GM10266 (cell line): ENCODE results near the gene PRRC2B.

Source experiments
- DNase-seq: peaks from one replicate; pipeline ENCODE4 v3.0.0; 2012; ENCODE audit errors: extremely low spot score
- TF ChIP-seq, protein P1 (sequence below): IDR thresholded peaks from 2 replicates; pipeline ENCODE4 v1.5.1; 2012; ENCODE audit warnings: mild to moderate bottlenecking, low read depth; ENCODE audit not compliant: control insufficient read depth, insufficient read depth; ENCODE audit errors: missing control alignments

The PRRC2B gene

DNA sequence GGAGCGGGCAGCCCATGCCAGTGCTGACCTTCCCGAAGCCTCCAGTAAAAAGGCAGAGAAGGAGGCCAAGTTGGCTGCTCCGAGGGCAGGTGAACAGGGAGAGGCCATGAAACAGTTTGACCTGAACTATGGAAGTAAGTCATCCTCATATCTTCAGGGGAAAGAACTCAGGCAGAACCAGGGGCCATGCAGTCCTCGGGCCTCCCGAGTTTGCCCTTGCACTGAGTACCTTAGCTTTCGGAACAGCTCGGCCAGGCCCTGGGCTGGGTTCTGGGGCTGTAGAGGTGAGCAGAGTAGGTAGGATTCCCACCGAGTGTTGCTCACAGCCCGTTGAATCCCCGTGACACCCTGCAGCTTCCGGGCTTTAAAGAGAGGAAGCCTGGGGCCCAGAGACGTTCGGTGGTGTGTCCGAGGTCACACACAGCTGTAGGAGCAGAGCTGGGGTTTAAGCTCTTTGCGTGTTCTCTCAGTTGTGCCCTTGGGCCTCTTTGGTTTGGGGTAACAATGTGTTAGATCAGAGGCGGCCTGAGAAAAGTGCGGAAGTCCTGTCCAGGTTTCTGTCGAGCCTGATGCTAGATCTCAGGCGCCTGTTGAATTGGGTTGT is 84.0 kb downstream of the PRRC2B start:
- TF ChIP-seq, protein P1, sequence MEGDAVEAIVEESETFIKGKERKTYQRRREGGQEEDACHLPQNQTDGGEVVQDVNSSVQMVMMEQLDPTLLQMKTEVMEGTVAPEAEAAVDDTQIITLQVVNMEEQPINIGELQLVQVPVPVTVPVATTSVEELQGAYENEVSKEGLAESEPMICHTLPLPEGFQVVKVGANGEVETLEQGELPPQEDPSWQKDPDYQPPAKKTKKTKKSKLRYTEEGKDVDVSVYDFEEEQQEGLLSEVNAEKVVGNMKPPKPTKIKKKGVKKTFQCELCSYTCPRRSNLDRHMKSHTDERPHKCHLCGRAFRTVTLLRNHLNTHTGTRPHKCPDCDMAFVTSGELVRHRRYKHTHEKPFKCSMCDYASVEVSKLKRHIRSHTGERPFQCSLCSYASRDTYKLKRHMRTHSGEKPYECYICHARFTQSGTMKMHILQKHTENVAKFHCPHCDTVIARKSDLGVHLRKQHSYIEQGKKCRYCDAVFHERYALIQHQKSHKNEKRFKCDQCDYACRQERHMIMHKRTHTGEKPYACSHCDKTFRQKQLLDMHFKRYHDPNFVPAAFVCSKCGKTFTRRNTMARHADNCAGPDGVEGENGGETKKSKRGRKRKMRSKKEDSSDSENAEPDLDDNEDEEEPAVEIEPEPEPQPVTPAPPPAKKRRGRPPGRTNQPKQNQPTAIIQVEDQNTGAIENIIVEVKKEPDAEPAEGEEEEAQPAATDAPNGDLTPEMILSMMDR, result no peak
- DNase-seq, result no peak

DNA sequence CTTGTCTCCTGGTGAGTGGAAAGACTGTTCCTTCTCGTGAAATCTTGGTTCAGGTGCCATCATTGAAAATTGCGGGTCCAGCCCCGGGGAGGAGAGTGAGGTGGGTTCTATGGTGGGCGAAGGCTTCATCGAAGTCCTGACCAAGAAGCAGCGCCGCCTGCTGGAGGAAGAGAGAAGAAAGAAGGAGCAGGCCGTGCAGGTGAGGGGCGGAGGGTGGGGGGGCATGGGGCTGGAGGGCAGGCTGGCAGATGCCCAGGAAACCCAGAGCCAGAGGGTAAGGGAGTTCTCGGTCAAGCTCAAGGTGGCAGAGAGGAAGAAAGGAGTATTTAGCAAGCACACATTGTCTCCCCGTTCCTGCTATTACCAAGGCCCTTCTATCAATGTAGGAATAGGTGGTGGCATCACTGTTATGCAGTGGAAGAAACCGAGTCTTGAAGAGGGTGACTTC is 84.6 kb downstream of the PRRC2B start:
- TF ChIP-seq, protein P1, result peak; percentile 60
- DNase-seq, result peak; percentile 48

DNA sequence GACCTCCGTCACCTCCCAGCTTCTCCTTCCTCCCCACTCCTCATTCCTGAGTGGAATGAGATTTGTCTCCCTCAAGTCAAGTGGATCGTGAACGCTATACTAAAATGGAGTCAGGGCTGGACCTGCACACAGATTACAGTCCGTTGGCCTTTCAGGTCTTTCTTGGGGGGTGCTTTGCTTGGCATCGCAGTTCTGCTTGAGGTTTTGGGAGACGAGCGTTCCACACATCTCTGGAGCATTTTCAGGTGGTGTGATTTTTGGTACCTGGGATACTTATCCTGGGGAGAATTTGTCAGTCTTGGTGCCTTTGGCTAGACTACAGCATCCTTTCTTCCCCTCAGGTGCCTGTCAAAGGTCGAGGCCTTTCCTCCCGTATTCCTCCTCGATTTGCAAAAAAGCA is 85.0 kb downstream of the PRRC2B start:
- DNase-seq, result no peak
- TF ChIP-seq, protein P1, result no peak

DNA sequence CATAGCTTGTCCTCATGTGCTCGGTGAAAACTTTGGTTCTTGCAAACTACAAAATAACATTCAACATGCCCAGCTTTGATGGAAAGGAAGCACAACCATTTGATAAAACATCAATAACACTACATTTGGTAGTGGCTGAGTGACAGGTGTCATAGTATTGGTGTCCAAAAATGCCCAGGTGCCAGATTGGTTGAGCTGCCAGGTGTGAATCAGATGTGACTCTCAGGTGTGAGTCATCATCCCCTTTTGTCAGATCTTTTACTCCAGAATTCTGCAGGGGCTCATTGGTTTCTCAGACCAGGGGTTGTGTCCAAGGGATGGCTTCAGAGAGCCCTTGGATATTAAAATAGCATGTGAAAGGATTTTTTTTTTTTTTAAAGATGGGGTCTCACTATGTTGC is 86.4 kb downstream of the PRRC2B start:
- TF ChIP-seq, protein P1, result no peak
- no peak for DNase-seq

DNA sequence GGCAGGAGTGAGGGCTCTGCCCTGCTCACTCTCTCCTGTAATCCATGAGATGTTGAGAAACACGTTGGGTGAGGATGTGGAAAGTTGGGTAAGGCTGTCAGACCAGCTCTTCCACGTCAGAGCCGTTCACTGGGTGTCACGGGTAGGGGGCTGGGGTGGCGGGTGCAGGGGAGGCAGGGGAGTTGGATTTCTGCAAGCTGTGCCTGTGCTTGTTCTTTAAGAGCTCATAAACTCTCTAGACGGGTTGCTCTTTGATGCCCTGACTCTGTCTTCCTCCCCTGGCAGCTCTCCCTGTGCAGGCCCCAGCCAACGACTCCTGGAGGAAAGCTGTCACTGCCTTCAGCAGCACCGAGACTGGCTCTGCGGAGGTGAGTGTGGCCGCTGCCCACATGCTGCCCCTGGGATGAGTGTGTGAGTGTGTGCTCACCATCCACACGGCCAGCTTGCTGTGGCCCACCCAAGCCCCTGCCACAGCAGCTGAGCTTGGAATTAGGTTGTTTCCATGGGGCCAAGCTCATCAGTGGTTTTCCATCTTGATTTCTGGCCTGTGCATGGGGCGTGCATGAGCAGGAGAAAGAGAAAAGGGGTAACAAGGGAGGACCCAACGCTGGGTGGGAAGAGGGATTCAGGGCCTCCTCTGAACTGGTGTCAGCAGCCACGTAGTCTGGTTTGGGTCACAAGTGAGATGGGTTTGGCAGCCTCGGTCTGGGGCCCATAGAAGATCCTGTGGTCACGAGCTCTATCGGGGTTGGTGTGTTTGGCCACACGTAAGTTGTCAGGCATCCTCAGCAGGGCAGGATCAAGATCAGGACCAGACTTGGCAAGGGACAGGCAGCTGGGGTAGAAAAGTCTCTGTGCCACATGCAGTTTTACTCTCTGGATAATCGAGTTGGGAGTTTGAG is 87.8 kb downstream of the PRRC2B start:
- no peak for DNase-seq
- TF ChIP-seq, protein P1, result no peak

DNA sequence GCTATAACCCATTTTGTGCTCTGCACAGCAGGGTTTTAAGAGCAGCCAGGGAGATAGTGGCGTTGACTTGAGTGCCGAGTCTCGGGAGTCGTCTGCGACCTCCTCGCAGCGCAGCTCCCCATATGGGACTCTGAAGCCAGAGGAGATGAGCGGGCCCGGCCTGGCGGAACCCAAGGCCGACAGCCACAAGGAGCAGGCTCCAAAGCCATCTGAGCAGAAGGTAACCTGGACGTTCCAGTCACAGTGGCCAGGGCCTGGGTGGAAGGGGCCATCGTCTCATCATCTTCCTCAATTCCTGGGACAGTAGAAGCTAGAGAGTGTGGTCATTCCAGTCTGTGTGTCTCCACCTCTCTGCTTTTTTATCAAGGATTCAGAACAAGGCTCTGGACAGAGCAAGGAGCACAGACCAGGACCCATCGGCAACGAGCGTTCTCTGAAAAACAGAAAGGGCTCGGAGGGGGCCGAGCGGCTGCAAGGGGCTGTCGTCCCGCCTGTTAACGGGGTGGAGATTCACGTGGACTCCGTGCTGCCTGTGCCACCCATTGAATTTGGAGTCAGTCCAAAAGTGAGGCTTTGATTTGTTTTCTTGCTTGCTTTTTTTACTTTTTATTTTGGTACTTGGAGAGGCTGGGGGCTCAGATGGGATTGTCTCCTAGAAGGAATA is 88.6 kb downstream of the PRRC2B start:
- DNase-seq, result no peak
- TF ChIP-seq, protein P1, result no peak
